H1 (cell line): ENCODE measurements around the gene PTPRD. TPM values are rescaled to one million over a fixed set of nuclear protein-coding genes. Genes with fewer than 3 reads are reported as not detected.

Experiments
- CTCF ChIA-PET: fragments of 300-600 bp; sonication (Branson Sonifier 250); formaldehyde crosslinking; loops from one replicate; lab custom pipeline; 2021; ENCODE audit not compliant: partially characterized antibody; lab: Charles Lee
- POLR2A ChIA-PET: fragments of 300-600 bp; sonication (Branson Sonifier 250); formaldehyde crosslinking; loops from one replicate; lab custom pipeline; 2021; ENCODE audit warnings: inconsistent platforms; ENCODE audit not compliant: partially characterized antibody; lab: Charles Lee
- DNase-seq, 2 experiments: peaks; one replicate each; pipeline versions ENCODE4 v3.0.0 to v3.0.0-alpha.2; 2010 to 2022; ENCODE audit warnings: low spot score in 2 of 2, low read depth in 1 of 2, mixed read lengths in 1 of 2
- FAIRE-seq: peaks from 2 replicates; lab custom pipeline; 2011; peaks lifted over from hg19 to GRCh38; lab: Jason Lieb, UNC
- H2AFZ ChIP-seq: 2 replicates; pipeline ENCODE4 v1.8.1; 2012; ENCODE audit warnings: low read length, inconsistent platforms
- H2AK5ac ChIP-seq: 2 replicates; pipeline ENCODE4 v1.6.1; 2013; ENCODE audit warnings: low read depth, low read length
- H2BK120ac ChIP-seq: replicated peaks from 2 replicates; pipeline ENCODE3; 2013; ENCODE audit warnings: low read depth, low read length, inconsistent platforms
- H2BK12ac ChIP-seq: 2 replicates; pipeline ENCODE4 v1.6.1; 2013; ENCODE audit warnings: low read depth, low read length
- H2BK15ac ChIP-seq: 2 replicates; pipeline ENCODE4 v1.6.1; 2013; ENCODE audit warnings: low read length
- H2BK20ac ChIP-seq: 2 replicates; pipeline ENCODE4 v1.6.1; 2013; ENCODE audit warnings: low read length
- H2BK5ac ChIP-seq: 2 replicates; pipeline ENCODE4 v1.6.1; 2013; ENCODE audit warnings: low read depth, low read length
- H3K14ac ChIP-seq: 2 replicates; pipeline ENCODE4 v1.6.1; 2013; ENCODE audit warnings: inconsistent platforms; ENCODE audit not compliant: insufficient read length
- H3K18ac ChIP-seq: 2 replicates; pipeline ENCODE4 v1.6.1; 2013; ENCODE audit warnings: low read length; ENCODE audit errors: extremely low read depth
- H3K23ac ChIP-seq: 2 replicates; pipeline ENCODE4 v1.6.1; 2013; ENCODE audit warnings: inconsistent platforms; ENCODE audit not compliant: insufficient read length
- H3K23me2 ChIP-seq: 2 replicates; pipeline ENCODE4 v1.6.1; 2013; ENCODE audit warnings: low read depth, low read length
- H3K27ac ChIP-seq: 2 replicates; pipeline ENCODE4 v1.6.1; 2011; ENCODE audit warnings: low read depth, low read length, inconsistent platforms
- H3K27me3 ChIP-seq, 4 experiments: replicated peaks in 1 of 4; 1 replicate in 1 of 4; 2 replicates in 3 of 4; pipeline versions ENCODE4 v1.6.1 to v1.8.1; 2011 to 2013; ENCODE audit warnings: low read length in 3 of 4, mild to moderate bottlenecking in 3 of 4, inconsistent platforms in 2 of 4, mixed read lengths in 2 of 4, moderate library complexity in 1 of 4; ENCODE audit not compliant: control insufficient read depth in 3 of 4, insufficient read depth in 3 of 4; ENCODE audit errors: extremely low read depth in 1 of 4
- H3K36me3 ChIP-seq, 4 experiments: 2 replicates each; pipeline versions ENCODE4 v1.6.1 to v1.8.1; 2011 to 2013; ENCODE audit warnings: mild to moderate bottlenecking in 4 of 4, low read length in 3 of 4, moderate library complexity in 2 of 4, control low read depth in 1 of 4, inconsistent platforms in 1 of 4; ENCODE audit not compliant: insufficient read depth in 4 of 4, control insufficient read depth in 2 of 4
- H3K4ac ChIP-seq: replicated peaks from 2 replicates; pipeline ENCODE3; 2013; ENCODE audit warnings: low read length, low read depth, mixed read lengths, inconsistent platforms; ENCODE audit not compliant: insufficient read length
- H3K4me1 ChIP-seq, 4 experiments: replicated peaks in 1 of 4; 1 replicate in 1 of 4; 2 replicates in 3 of 4; pipeline versions ENCODE4 v1.6.1 to v1.8.1; 2011 to 2013; ENCODE audit warnings: low read length in 3 of 4, inconsistent platforms in 2 of 4, mixed read lengths in 1 of 4; ENCODE audit not compliant: insufficient read depth in 4 of 4, control insufficient read depth in 3 of 4
- H3K4me2 ChIP-seq, 2 experiments: 2 replicates each; pipeline versions ENCODE4 v1.6.1 to v1.8.1; 2011 to 2013; ENCODE audit warnings: low read depth in 2 of 2, low read length in 2 of 2, control low read depth in 1 of 2, inconsistent platforms in 1 of 2, mild to moderate bottlenecking in 1 of 2; ENCODE audit not compliant: insufficient read depth in 1 of 2
- H3K4me3 ChIP-seq, 4 experiments: fragments of 200-600, 300-600 bp in 1 of 4; sonication (generic), shearing (Covaris generic), sonication (Bioruptor Twin) in 1 of 4; 2 replicates each; pipeline versions ENCODE4 v1.5.1 to v1.8.1; 2011 to 2016; ENCODE audit warnings: low read length in 4 of 4, low read depth in 3 of 4, control low read depth in 2 of 4, inconsistent platforms in 2 of 4, mild to moderate bottlenecking in 2 of 4, mixed read lengths in 1 of 4, moderate library complexity in 1 of 4; ENCODE audit not compliant: insufficient read depth in 2 of 4; ENCODE audit errors: extremely low read depth in 1 of 4
- H3K56ac ChIP-seq: replicated peaks from 2 replicates; pipeline ENCODE3; 2013; ENCODE audit warnings: low read depth, mild to moderate bottlenecking, mixed read lengths, low read length, inconsistent platforms; ENCODE audit not compliant: insufficient read length
- H3K79me1 ChIP-seq: 2 replicates; pipeline ENCODE4 v1.6.1; 2013; ENCODE audit warnings: low read depth, low read length, control low read depth
- H3K79me2 ChIP-seq, 2 experiments: 2 replicates each; pipeline versions ENCODE4 v1.6.1 to v1.8.1; 2012 to 2013; ENCODE audit warnings: low read length in 2 of 2, mild to moderate bottlenecking in 2 of 2, inconsistent platforms in 1 of 2; ENCODE audit not compliant: insufficient read depth in 2 of 2, control insufficient read depth in 1 of 2
- H3K9ac ChIP-seq, 4 experiments: replicated peaks in 1 of 4; 1 replicate in 1 of 4; 2 replicates in 3 of 4; pipeline versions ENCODE4 v1.6.1 to v1.8.1; 2011 to 2013; ENCODE audit warnings: low read depth in 3 of 4, low read length in 3 of 4, control low read depth in 2 of 4, mild to moderate bottlenecking in 2 of 4, moderate library complexity in 2 of 4, inconsistent platforms in 1 of 4; ENCODE audit errors: extremely low read depth in 1 of 4
- H3K9me3 ChIP-seq, 2 experiments: 2 replicates each; pipeline versions ENCODE4 v1.6.1 to v1.8.1; 2012 to 2013; ENCODE audit warnings: mild to moderate bottlenecking in 2 of 2, moderate library complexity in 2 of 2, control low read depth in 1 of 2, inconsistent platforms in 1 of 2, low read depth in 1 of 2, low read length in 1 of 2, mixed read lengths in 1 of 2; ENCODE audit not compliant: insufficient read depth in 2 of 2
- H4K20me1 ChIP-seq, 2 experiments: replicated peaks in 1 of 2; 2 replicates each; pipeline versions ENCODE3 to v1.8.1; 2011 to 2013; ENCODE audit warnings: inconsistent platforms in 2 of 2, low read length in 2 of 2, mild to moderate bottlenecking in 1 of 2; ENCODE audit not compliant: insufficient read depth in 2 of 2, control insufficient read depth in 1 of 2
- H4K5ac ChIP-seq: 2 replicates; pipeline ENCODE4 v1.6.1; 2013; ENCODE audit warnings: low read length, low read depth, mixed read lengths, inconsistent platforms; ENCODE audit not compliant: insufficient read length
- H4K8ac ChIP-seq: 2 replicates; pipeline ENCODE4 v1.8.0; 2013; ENCODE audit warnings: mild to moderate bottlenecking, moderate library complexity, low read length, inconsistent platforms; ENCODE audit not compliant: insufficient read depth; ENCODE audit errors: extremely low read depth
- H4K91ac ChIP-seq: replicated peaks from 2 replicates; pipeline ENCODE3; 2013; ENCODE audit warnings: low read length, mixed read lengths, inconsistent platforms; ENCODE audit not compliant: insufficient read length
- CTBP2 ChIP-seq: IDR thresholded peaks from 2 replicates; pipeline ENCODE4 v1.7.0; 2011; ENCODE audit warnings: borderline replicate concordance, mild to moderate bottlenecking, moderate library complexity, mixed read lengths, low read length; ENCODE audit not compliant: insufficient read depth, insufficient read length
- EZH2 ChIP-seq: fragments of 200-600 bp; sonication (generic); IDR thresholded peaks from 2 replicates; pipeline ENCODE4 v1.7.1; 2012; ENCODE audit warnings: low read depth, mild to moderate bottlenecking, moderate library complexity, low read length, inconsistent platforms; ENCODE audit not compliant: severe bottlenecking
- KDM4A ChIP-seq: IDR thresholded peaks from one replicate; pipeline ENCODE4 v1.7.1; 2012; ENCODE audit warnings: low read depth, mild to moderate bottlenecking, moderate library complexity, low read length, inconsistent platforms; ENCODE audit not compliant: severe bottlenecking
- POLR2A ChIP-seq, 2 experiments: IDR thresholded peaks; 1 replicate in 1 of 2; 2 replicates in 1 of 2; pipeline ENCODE4 v1.6.1; 2011; ENCODE audit warnings: low read depth in 2 of 2, low read length in 2 of 2, mild to moderate bottlenecking in 2 of 2; ENCODE audit errors: control extremely low read depth in 1 of 2
- SAP30 ChIP-seq: fragments of 300-600 bp; sonication (generic); IDR thresholded peaks from 2 replicates; pipeline ENCODE4 v1.7.1; 2012; ENCODE audit warnings: low read length, moderate library complexity, mild to moderate bottlenecking, inconsistent platforms; ENCODE audit not compliant: insufficient read depth, insufficient replicate concordance
- SIX5 ChIP-seq: IDR thresholded peaks from 2 replicates; pipeline ENCODE4 v1.6.1; 2011; ENCODE audit warnings: mild to moderate bottlenecking, low read depth, low read length
- TBP ChIP-seq: IDR thresholded peaks from 2 replicates; pipeline ENCODE4 v1.6.1; 2011; ENCODE audit warnings: low read depth, low read length, improper control_type of control experiment
- WGBS, 2 experiments: shearing (Covaris generic) in 1 of 2; methylation state at CpG; one replicate each; pipeline versions ENCODE4 v1.1.6 to v1.1.7; 2013 to 2015; ENCODE audit warnings: low lambda C conversion rate in 2 of 2, mixed read lengths in 2 of 2, inconsistent platforms in 1 of 2, low coverage in 1 of 2, missing lambda C conversion rate in 1 of 2; ENCODE audit not compliant: insufficient replicate concordance in 2 of 2, insufficient coverage in 1 of 2, insufficient read length in 1 of 2; ENCODE audit errors: extremely low coverage in 1 of 2, missing lambda C conversion rate in 1 of 2; 5-methylcytosine and 5-hydroxymethylcytosine counted together
- polyA plus RNA-seq, 7 experiments: library from polyadenylated mRNA; depleted of rRNA in 3 of 7; stranded (reverse) in 5 of 7; unstranded in 2 of 7; fragments of >200 nt in 5 of 7; fragments of 200-250 nt in 2 of 7; gene quantifications; 1 replicate in 5 of 7; 2 replicates in 1 of 7; 4 replicates in 1 of 7; pipeline versions ENCODE4 v1.2.1 to v1.2.3, GENCODE V29; 2011 to 2013; ENCODE audit warnings: missing spikeins in 2 of 7, mixed read lengths in 2 of 7
- total RNA-seq: library from RNA; stranded (reverse); fragmentation: NEBNext Ultra II Directional; extraction: Animal tissue kit (Norgen Biotek cat#: 25700); gene quantifications from 2 replicates; pipeline ENCODE4 v1.2.1, GENCODE V29; 2021

Gene PTPRD
- total and polyA plus RNA-seq, 2 of the 8 experiments (the other 6 are each of a cell fraction or from before 2014, with no cell fraction given), result 17.2 to 77.0 TPM

- ChIA-PET CTCF (interaction anchor here (1.5 kb wide), 1 partner anchor 22 kb away, joined by 3 read pairs; no protein-coding TSS in a partner anchor), POLR2A (no interaction called here)
- no peak overlapping the region for H3K27ac ChIP-seq
- H3K56ac ChIP-seq, result no peak overlapping the region
- TF ChIP-seq EZH2, result no peak
- no peak for TF ChIP-seq SAP30
- TF ChIP-seq CTBP2, result no peak
- no peak for TF ChIP-seq TBP
- TF ChIP-seq KDM4A, result no peak
- TF ChIP-seq SIX5, result no peak
- no peak for TF ChIP-seq POLR2A (IDR thresholded peaks at IDR 0.05; ENCODE audit: control extremely low read depth in 1 of 2, low read depth in 2 of 2, low read length in 2 of 2)
- H4K91ac ChIP-seq, result no peak overlapping the region
- no peaks in the 10 kb centered on the region for H3K36me3 ChIP-seq
- H3K4me2 ChIP-seq, result no peak overlapping the region
- no peak overlapping the region for H2BK20ac ChIP-seq
- no peaks in the 10 kb centered on the region for H3K27me3 ChIP-seq
- no peak overlapping the region for H2BK120ac ChIP-seq
- H3K9ac ChIP-seq, result no peak overlapping the region
- H3K23ac ChIP-seq, result no peak overlapping the region
- no peaks in the 10 kb centered on the region for H4K20me1 ChIP-seq
- H3K4me1 ChIP-seq, result no peaks in the 10 kb centered on the region; a peak in 1 of 7 replicates
- H3K4me3 ChIP-seq, result no peak overlapping the region
- no peak overlapping the region for H3K18ac ChIP-seq
- no peak overlapping the region for H4K8ac ChIP-seq
- H3K79me1 ChIP-seq, result no peaks in the 10 kb centered on the region
- no peak overlapping the region for H2BK5ac ChIP-seq
- no peak overlapping the region for H2BK15ac ChIP-seq
- 68% methylated on average over 2 of the region's 2 CpGs; no CpG with 5 or more reads in 1 of the 2 experiments for WGBS, 2 experiments
- no peak overlapping the region for H3K14ac ChIP-seq
- H3K23me2 ChIP-seq, result no peaks in the 10 kb centered on the region
- no peak overlapping the region for H2AK5ac ChIP-seq
- no peak overlapping the region for H4K5ac ChIP-seq
- no peak overlapping the region for H2AFZ ChIP-seq
- no peaks in the 10 kb centered on the region for H3K79me2 ChIP-seq
- H3K4ac ChIP-seq, result no peak overlapping the region
- no peak for DNase-seq
- FAIRE-seq, result no peak
- no peaks in the 10 kb centered on the region for H3K9me3 ChIP-seq
- H2BK12ac ChIP-seq, result no peak overlapping the region
Measured at GRCh38 chr9:9319007-9319406, 1293.8 kb downstream of the PTPRD start.
